Skeletal muscle cell (primary cell): ENCODE measurements around the gene SYNGR4.
"Not testable (repeated sequence)": the region's sequence is repeated elsewhere in the genome, so short reads cannot be mapped to it uniquely, and the experiment has no call there.

Experiments used
- DNase-seq: peaks from one replicate; pipeline ENCODE4 v3.0.0-alpha.2; 2010; ENCODE audit warnings: low read depth
- H3K4me3 ChIP-seq: 2 replicates; pipeline ENCODE4 v1.5.1; 2011; ENCODE audit warnings: low read depth, mild to moderate bottlenecking, control low read depth, low read length, moderate library complexity

SYNGR4 gene, protein sequence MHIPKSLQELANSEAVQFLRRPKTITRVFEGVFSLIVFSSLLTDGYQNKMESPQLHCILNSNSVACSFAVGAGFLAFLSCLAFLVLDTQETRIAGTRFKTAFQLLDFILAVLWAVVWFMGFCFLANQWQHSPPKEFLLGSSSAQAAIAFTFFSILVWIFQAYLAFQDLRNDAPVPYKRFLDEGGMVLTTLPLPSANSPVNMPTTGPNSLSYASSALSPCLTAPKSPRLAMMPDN

DNA sequence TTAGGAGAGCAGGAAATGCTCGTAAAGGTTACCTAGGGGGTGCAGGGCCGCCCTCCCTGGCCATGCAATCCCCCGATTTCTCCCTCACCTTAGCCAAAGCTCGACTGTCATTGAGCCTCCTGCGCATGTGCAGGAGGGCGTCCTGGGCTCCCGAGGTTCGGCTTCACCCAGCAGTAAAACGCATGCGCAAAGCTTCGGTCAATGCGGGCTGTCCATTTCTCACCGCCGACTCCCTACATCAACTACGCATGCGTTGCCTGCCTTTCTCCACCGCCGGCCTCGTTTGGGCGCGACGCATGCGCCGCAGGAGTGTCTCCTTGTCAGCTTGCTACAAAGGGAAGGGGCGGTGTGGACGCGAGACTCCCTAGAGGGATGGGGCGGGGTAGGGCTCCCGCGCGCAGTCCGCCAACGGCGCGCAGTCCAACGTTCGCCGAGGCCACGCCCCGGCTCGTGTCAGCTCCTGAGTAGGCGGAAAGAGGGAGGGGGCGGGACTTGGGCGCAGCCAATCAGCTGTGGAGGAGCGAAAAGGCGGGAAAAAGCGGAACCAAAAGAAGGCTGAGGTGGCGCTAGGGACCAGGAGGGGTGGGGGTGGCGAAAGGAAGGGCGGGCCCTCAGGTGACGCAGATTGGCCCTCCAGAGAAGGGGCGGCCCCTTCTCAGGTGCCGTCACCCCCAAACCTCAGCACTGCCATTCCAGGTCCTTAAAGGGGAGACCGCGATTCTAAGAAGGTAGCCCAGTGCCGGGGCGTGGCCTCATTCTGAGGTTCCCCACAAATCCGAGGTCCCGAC lies at the start of gene SYNGR4, which contains the start of gene TMEM143:
Gene SYNGR4, plus strand, starts transcription at position 558 of the 788 bp plus-strand sequence. CDS start 1,476 bp downstream, outside the sequence.
Gene TMEM143, minus strand, starts transcription at position 131 of the 788 bp plus-strand sequence. Its CDS starts 20 bp downstream, at position 111.
- DNase-seq, result peak; percentile 98
- peak within 1 kb of the TSS; percentile 82 for H3K4me3 ChIP-seq

DNA sequence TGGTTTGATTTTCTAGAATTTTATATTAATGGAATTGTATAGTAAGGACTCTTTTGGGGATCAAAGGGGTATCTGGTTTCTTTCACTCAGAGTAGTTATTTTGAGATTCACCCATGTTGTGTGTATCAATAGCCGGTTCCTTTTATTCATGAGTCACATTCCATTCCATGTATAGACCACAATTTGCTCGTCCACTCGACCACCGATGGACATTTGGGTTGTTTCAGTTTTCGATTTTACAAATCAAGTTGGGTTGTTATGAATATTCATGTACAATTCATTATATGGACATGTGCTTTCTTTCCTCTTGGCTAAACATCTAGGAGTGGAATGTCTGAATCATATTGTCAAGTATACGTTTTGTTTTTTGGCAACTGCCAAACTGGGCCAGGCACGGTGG lies 48.5 kb upstream of the SYNGR4 start:
- H3K4me3 ChIP-seq, result no peak overlapping the region

DNA sequence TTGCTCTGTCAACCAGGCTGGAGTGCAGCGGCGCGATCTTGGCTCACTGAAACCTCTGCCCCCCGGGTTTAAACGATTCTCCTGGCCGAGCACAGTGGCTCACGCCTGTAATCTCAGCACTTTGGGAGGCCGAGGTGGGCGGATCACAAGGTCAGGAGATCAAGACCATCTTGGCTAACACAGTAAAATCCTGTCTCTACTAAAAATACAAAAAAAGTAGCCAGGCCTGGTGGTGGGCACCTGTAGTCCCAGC lies 46.5 kb upstream of the SYNGR4 start:
- not testable (repeated sequence) for H3K4me3 ChIP-seq

More for the DNA sequence above, 48.5 kb upstream of the SYNGR4 start:
- no peak for DNase-seq

DNA sequence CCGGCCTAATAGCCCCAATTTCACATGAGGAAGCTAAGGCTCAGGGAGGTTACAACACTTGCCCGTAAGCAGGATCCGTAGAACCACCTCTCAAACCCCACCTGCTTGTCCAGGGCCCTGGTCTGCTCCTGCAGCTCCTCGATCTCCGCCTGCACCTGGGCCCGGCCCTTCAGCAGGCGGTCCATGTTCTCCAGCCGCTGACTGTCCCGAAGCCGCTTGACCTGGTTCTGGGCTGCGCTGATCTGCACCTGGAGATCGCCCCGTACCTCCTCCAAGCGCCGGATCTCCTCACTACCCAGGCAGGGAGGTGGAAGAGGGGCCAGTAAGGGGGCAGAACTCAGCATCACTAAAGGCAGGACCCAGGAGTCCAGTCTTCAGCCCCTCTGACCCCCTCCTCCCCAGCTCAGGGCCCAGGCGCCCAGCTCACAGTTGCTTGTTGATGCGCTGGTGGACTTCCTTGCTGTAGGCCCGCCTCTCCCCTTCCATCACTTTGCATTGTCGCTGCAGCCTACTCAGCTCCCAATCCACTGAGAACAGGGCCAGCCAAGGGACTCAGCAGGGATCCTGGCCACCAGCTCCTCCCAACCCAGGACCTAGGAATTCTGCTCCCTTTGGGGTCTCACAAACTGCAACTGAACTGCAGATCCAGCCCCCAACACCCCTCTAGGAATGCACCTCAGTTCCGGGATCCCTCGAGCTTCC lies 45.7 kb upstream of the SYNGR4 start:
- no peak for DNase-seq
- no peak overlapping the region for H3K4me3 ChIP-seq

More for the DNA sequence above, 46.5 kb upstream of the SYNGR4 start:
- DNase-seq, result not testable (repeated sequence)

DNA sequence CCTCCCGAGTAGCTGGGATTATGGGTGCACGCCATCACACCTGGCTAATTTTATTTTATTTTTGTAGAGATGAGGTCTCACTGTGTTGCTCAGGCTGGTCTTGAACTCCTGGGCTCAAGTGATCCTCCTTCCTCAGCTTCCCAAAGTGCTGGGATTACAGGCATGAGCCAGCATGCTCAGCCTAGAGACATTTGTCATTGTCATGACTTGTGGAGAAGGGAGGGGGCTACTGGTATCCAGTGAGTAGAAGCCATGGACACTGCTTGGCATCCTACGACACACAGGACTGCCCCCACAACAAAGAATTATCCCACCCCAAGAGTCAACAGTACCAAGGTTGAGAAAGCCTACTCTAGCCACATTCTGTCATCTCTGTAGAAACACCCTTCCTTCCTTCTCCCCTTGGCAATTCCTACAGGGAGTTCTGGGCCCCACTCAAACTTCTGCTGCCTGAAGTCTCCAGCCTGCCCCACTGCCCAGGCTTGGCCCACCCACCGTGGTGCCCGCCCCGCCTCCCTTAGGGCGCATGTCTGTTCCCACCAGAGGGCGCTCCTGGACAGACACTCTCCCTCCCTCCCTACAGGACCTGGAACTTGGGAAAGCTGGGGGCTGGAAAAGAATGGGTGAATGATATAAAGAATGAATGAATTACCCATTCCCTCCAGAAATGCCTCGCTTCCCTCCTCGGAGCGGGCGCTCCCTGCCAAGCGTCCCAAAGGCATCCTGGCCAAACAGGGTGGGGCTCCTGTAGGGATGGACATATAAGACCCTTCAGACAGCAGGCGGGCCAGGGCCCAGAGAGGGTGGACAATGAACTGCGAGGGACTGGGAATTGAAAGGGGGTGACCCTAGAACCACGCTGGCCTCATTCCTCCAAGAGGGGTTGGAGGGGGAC lies 44.3 kb upstream of the SYNGR4 start:
- peak; percentile 33 for DNase-seq
- no peak overlapping the region for H3K4me3 ChIP-seq

DNA sequence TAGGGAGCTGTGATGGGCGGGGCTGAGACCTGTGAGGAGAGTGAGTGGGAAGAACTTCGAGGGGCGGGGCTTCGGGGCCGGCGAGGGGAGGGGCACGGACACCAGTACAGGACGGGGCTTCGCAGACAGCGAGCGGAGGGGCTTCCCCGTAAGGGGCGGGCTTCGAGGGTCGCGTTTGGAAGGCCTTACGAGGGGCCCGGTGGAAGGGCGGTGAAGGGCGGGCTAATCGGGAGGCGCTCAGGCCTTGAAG lies 42.9 kb upstream of the SYNGR4 start:
- peak overlapping the region; percentile 53 for H3K4me3 ChIP-seq
- peak; percentile 75 for DNase-seq

DNA sequence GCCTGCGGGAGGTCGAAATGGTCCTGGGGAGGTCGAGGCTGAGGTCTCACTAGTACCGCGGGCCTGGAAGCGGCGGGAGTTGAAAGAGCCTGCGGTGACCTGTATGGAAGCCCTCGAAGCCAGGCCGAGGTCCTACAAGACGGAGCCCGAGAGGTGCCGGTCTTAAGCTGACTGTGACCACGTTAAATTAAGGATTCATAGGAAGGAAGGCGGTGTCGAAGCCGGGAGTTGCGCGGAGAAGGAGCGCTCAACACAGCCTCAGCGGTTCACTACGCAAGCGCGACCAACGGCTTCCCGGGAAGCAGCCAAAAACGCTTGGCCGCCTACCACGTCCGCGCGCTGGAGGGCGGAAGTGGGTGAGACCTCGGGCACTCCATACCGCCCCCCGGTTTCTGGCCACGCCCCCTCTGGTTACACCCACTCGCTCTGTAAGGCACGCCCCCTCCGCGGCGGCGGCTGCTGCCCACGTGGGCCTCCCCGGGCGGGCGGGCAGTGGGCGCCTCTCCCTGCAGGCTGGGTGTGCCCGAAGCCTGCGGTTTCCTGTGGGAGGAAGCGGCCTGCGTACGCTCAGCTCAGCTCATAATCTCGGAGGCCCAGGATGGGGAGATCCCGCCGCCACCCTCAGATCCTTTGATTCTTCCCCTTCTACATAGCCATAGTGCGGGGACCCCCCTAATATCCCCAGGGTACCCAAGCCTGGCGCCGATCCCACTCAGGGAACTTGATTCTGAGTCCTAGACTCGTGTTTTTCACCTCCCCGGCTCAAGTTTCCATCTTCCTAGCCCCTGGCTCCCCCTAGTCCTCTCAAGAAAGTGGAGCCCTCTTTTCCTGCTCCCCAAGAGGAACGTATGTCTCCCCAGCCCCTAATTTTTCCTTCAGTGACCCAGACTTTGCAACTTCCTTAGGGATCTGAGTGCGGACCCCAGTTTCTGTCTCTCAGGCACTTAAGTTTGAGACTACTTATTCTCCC lies 42.3 kb upstream of the SYNGR4 start:
- H3K4me3 ChIP-seq, result peak overlapping the region; percentile 53
- peak; percentile 97 for DNase-seq

DNA sequence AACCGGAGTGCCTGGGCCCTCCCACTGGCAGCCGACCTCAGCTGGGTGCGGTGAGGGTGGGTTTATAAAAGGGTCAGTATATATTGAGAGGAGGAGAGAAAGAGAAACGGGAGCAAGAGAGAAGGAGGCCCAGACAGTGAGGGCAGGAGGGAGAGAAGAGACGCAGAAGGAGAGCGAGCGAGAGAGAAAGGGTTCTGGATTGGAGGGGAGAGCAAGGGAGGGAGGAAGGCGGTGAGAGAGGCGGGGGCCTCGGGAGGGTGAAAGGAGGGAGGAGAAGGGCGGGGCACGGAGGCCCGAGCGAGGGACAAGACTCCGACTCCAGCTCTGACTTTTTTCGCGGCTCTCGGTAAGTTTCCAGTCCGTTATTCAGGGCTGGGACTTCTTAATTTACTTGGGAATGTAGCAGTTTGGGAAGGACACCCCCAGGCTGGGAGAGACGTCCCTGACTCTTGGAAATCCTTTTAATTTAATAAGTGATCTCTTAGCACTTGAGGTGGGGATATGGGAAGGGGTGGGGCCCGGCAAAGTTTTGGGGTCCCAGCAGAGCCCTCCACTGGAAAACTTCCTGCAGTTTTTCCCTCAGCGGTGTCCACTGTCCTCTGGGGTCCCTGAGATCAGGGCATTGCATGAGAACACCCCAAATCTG lies 38.8 kb upstream of the SYNGR4 start, which contains the start of gene EMP3:
Gene EMP3, plus strand, starts transcription at position 288 of the 646 bp plus-strand sequence. CDS start 1,293 bp downstream, outside the sequence.
- H3K4me3 ChIP-seq, result peak within 1 kb of the TSS; percentile 88
- peak; percentile 85 for DNase-seq

DNA sequence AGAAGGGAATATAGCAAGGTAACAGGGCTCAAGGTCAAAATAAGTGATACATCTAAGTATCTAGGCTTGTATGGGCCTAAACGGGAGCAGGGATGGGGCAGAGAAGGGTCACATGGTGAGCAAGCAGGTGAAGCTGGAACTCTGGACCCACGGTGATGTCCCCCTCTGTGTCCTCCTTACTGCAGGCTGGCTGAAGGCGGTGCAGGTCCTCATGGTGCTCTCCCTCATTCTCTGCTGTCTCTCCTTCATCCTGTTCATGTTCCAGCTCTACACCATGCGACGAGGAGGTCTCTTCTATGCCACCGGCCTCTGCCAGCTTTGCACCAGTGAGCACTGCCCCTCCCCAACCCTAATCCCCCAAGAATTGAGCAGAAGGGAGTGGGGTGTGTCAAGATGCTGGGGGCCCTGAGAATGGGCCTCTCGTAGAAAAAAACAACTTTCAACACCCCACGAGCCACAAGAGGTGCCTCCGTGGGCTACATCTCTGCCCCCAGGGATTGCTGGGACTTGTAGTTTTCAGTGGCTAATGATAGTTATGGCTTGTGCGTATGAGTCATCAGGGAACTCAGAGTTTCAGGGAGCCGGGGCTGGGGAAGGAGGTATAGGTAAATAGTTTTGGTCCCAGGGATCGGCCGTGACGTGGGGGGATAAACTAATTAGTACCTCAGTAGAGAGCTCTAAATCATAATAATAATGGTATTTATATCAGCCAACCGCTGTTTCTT lies 34.8 kb upstream of the SYNGR4 start:
- DNase-seq, result no peak
- no peak overlapping the region for H3K4me3 ChIP-seq

DNA sequence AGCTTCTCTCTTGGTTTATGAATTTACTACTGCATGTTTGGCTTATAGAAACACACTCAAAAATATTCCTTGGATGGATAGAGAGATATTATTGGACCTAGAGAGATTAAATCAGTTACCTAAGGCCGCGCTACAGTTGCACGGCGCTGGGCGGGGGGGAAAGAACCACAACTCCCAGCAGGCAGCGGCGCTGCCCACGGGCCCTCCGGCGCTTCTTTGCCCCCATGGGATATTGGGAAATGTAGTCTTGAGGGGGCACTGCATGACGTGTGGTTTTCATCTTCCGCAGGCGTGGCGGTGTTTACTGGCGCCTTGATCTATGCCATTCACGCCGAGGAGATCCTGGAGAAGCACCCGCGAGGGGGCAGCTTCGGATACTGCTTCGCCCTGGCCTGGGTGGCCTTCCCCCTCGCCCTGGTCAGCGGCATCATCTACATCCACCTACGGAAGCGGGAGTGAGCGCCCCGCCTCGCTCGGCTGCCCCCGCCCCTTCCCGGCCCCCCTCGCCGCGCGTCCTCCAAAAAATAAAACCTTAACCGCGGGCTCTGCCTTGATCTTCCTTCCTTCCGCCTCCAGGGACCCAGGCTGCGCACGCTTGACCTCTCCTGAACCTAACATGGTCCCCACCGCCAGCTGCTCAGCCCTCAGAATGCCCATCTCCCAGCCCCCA lies 34.0 kb upstream of the SYNGR4 start:
- no peak for DNase-seq
- H3K4me3 ChIP-seq, result no peak overlapping the region

DNA sequence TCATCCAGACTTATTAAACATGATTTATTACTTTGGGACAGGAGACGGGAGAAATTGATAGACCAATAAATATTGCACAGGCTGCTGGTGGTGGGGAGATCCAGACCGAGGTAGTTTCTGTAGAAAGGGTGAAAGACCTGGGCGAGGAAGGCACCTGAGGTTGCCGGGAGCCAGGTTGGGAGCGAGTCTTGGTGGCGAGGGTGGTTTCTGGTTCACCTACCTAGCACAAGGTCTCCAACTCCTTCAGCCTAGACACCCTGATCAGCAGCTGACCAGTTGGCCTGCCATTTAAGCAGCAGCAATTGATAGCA lies 31.9 kb upstream of the SYNGR4 start:
- peak overlapping the region; percentile 4 for H3K4me3 ChIP-seq
- no peak for DNase-seq

DNA sequence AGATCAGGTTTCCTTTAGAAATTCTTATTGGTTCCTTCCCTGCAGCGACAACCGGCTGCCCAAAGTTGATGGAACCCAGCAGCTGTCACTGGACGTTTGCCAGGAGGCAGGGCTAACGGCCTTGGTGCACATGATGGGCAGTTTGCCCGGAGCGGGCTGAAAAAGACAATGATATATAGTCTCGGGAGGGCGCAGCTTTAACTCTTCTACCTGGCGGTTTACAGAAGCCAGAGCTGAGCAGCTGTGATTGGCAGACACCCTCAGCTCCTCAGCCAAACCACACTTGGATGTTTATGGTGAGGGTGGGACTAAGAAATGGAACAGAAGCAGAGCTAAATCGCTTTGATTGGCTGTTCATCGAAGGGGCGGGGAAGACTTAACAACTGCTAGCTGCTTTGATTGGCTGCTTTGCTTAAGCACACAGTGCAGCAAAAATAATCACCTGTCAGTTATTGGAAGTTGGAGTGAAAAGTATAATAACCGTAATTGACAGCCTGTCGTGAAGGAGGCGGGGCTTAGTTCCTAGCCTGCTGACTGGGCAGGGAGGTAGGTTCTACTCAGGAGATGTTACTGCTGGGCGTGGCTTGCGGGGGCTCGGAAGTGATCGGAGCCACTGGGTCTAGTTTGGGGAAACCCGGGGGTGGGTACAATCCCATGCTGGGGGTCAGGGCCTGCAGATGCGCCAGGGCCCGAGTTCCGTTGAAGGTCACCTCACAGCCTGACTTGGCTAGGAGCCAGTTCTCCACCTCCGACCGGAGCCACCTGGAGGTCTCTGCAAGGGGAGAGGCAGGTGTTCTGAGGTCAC lies 31.3 kb upstream of the SYNGR4 start:
- H3K4me3 ChIP-seq, result peak overlapping the region; percentile 32
- peak; percentile 94 for DNase-seq

DNA sequence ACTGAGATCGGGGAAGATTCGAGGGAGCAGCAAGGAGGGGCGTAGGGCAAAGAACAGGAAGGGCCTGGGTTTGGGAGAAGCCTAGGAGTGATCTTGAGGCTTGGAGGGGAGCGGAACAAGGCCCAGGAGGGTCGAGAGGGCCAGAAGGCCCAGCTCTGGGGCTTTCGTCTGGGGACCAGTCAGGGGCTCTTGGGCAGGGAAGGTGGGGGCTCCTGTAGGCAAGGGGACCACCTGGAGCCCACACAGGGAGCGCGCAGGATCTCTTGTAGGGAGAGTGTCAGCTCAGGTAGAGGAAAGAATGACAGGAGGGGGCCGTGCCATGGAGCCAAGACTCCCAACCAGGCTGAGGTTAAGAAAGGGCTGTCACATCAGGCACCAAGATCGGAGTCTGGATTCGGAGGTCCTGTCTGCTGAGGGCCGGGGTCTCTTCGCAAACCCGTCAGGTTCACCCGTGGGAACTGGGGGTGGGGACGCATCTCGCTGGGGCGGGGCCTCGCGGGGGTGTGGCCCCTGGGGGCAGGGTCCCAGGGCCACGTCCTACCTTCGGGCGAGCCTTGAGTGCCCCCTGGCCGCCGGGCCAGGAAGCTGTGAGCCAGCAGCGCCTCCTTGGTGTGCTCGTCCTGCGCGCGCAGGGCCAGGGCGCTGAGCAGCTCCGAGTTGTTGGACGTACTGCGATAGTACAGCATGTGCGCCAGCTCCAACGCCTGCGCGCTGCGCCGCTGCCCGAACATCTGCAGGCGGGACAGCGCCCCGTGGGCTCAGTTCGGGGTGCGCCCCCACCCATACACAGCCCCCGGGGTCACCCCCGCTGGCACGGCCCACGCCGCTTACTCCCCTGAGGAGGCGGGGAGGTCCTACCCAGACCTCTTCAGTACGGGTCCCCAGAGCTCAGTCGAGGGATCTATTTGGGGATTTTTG lies 30.4 kb upstream of the SYNGR4 start:
- DNase-seq, result peak; percentile 74
- H3K4me3 ChIP-seq, result peak overlapping the region; percentile 47

DNA sequence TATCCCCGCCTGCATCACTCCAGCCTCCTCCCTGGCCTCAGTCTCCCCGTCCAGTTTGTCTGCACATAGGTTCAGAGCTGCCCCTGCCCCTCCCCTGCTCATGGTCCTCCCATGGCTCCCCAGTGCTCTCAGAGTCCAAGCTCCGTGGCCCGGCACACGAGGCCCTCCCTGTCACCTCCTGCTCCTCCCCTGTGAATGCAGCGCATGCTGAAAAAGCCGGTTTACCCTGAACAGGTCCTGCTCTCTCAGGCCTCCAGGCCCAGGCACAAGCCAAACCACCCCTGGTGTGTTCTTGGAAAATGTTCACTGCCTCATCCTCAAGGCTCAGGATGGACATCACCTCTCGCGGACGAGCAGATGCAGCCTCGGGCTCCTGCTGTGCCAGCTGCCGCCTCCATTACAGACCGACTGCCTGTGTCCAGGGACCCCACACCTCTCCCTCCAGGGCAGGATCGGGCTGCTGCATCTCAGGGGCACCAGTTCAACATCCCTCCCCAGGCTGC lies 25.9 kb upstream of the SYNGR4 start:
- no peak for DNase-seq
- no peak overlapping the region for H3K4me3 ChIP-seq
